GM19099 (cell line): ENCODE data around the gene CATSPERZ.

ENCODE experiments used
- POLR2A ChIP-seq: IDR thresholded peaks from 3 replicates; pipeline ENCODE4 v1.6.1; 2011; ENCODE audit warnings: low read depth; ENCODE audit not compliant: insufficient read length; ENCODE audit errors: extremely low read depth

Gene CATSPERZ

GRCh38 chr11:64288353-64288750, 11.8 kb upstream of the CATSPERZ start:
- no peak for TF ChIP-seq POLR2A

GRCh38 chr11:64289002-64289564, 11.1 kb upstream of the CATSPERZ start:
- no peak for TF ChIP-seq POLR2A

- TF ChIP-seq POLR2A, result no peak
Measured at GRCh38 chr11:64290352-64291261, 9.6 kb upstream of the CATSPERZ start.

- no peak for TF ChIP-seq POLR2A
Measured at GRCh38 chr11:64291262-64291751, 8.9 kb upstream of the CATSPERZ start, which contains the start of gene KCNK4. Gene KCNK4, plus strand, starts transcription at chr11:64291302. Its CDS starts 1,717 bp downstream, at chr11:64293019.

- TF ChIP-seq POLR2A, result no peak
Measured at GRCh38 chr11:64291752-64292459, 8.3 kb upstream of the CATSPERZ start.

- no peak for TF ChIP-seq POLR2A
Measured at GRCh38 chr11:64292460-64293254, 7.5 kb upstream of the CATSPERZ start.

GRCh38 chr11:64294774-64295173, 5.4 kb upstream of the CATSPERZ start:
- no peak for TF ChIP-seq POLR2A

- TF ChIP-seq POLR2A, result no peak
Measured at GRCh38 chr11:64295760-64296159, 4.4 kb upstream of the CATSPERZ start.

- TF ChIP-seq POLR2A, result no peak
Measured at GRCh38 chr11:64296236-64296635, 3.9 kb upstream of the CATSPERZ start.

GRCh38 chr11:64296830-64297698, 3.1 kb upstream of the CATSPERZ start:
- no peak for TF ChIP-seq POLR2A

- TF ChIP-seq POLR2A, result no peak
Measured at GRCh38 chr11:64297699-64298358, 2.3 kb upstream of the CATSPERZ start.

- no peak for TF ChIP-seq POLR2A
Measured at GRCh38 chr11:64298966-64299846, 952 bp upstream of the CATSPERZ start.

- no peak for TF ChIP-seq POLR2A
Measured at GRCh38 chr11:64303109-64304031, 3.2 kb downstream of the CATSPERZ start.
